GM12874 (cell line): ENCODE results near the gene HCK.

ENCODE experiments used
- CTCF ChIP-seq: IDR thresholded peaks from 2 replicates; pipeline ENCODE4 v1.5.1; 2011; ENCODE audit warnings: low read depth, mild to moderate bottlenecking, control low read depth, low read length, moderate library complexity; ENCODE audit not compliant: insufficient read depth

HCK gene

DNA sequence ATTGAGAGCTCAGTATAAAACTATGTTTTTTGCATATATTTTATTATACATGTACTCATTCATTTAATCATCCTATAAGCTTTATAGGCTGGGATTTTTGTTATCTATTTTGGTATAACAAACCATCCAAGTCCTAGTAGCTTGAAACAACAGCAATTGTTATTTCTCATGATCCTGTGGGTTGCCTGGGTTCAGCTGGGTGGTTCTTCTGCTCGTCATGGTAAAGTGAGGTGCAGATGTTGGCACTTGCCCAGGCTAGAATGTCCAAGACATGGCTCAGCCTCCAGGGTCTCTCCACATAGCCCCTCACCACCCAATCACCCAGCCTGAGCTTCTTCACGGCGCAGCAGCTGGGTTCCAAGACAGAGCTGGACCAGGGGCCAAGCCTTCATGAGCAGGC, 36.7 kb downstream of the HCK start:
- no peak for TF ChIP-seq CTCF

GRCh38 chr20:32089637-32090362, 37.8 kb downstream of the HCK start:
- no peak for TF ChIP-seq CTCF

DNA sequence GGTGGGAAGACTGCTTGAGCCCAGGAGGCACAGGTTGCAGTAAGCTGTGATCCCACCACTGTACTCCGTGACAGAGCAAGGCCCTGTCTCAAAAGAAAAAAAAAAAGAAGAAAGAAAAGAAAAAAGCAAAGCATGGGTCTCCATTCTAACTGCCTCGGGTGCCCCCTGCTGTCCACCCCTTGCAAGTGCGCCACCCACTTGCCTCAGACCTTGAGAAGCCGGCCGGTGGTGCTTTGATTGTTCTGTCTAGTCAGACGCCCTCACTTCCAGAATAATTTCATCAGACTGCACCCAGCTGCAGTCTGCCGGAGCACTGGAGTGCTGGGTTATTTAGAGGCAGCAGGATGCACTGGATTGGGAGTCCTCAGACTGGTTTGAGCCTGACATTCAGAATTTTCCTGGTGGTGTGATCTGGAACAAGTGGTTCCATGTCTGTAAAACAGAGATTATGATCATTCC, 39.9 kb downstream of the HCK start:
- peak; percentile 92 for TF ChIP-seq CTCF

- no peak for TF ChIP-seq CTCF
Observed at GRCh38 chr20:32098786-32099185, 46.7 kb downstream of the HCK start.

DNA sequence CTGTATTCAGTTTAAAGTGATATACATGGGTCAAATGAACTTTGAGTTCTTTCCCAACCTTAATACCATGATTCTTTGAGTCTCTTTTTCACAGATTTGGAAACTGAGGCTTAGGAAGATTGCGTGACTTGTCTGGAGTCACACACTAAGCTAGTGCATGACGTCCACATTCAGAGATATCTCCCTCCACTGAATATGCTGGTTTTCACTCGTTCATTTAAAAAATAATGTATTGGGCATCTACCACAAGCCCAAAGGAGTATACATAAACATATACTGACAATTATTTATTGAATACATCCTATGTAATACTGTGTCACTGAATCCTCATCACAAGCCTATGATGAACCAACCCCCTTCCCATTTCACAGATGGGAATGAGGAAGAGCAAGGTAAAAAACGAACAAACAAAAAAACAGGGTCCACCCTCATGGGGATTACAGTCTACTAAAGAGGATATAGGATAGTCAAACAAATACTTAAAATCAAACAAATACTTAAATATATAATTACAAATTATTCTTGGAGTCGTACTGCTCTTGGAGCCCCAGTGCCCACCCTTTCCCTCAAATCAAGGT, 56.9 kb downstream of the HCK start:
- TF ChIP-seq CTCF, result no peak

DNA sequence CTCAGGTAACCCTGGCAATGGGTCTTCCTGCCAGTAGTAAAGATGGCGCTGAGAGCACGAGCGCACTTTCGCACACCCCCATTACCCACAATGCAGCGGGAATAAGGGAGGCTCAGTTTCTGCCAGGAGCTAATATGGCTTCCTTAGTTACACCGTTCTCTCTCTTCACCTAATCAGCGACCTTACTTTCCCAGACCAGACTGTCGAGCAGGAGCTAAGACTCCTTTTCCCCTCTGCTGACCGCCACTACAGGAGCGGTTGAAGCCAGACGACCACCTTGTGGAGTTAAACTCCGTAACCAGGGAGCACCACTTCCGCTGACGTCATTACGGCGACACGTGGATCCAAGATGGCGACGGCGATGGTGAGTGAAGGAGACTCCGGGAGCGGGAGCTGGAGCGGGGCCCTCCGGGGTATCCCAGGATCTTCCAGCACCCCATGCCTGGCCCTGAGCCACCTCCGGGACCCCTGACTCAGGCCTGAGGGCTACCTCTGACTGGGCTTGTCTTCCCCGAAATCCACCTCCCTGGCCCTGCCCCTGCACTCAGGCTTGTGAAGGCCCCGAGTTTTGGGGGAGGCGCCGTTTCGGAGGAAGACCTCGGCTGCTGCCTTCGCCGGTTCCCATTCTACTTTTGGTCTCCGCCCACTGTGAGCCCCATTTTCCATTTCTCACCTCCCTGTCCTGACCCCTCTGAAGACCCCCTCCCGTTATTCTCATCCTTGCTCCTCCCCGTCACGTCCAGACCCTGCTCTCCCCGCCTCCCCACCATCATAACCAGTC, 57.5 kb downstream of the HCK start, which contains the start of gene TM9SF4:
TM9SF4 (plus strand) TSS at position 323 of the 781 bp plus-strand sequence; CDS start at position 350, 27 bp downstream.
- no peak for TF ChIP-seq CTCF

GRCh38 chr20:32110173-32110704, 58.2 kb downstream of the HCK start:
- no peak for TF ChIP-seq CTCF
